Panc1 (cell line): ENCODE data around the gene PTCD2. TPM values are rescaled to one million over a fixed set of nuclear protein-coding genes. Genes with fewer than 3 reads are reported as not detected.
A peak's percentile ranks its signal among the peaks of the same experiment; 100 is the strongest.

Experiments used
- ATAC-seq: fragments of 200-7000 bp; cut with Tn5 transposase; 2 replicates; pipeline ENCODE4 v1.9.1; 2020; ENCODE audit warnings: mild to moderate bottlenecking, moderate library complexity
- Bru-seq: library from RNA; stranded (reverse); fragments of 400-500 nt; gene quantifications from one replicate; lab custom pipeline; 2021; lab: Mats Ljungman, UMichigan
- BruChase-seq, 2 experiments: library from RNA; stranded (reverse); fragments of 400-500 nt; gene quantifications; one replicate each; lab custom pipeline; 2021; lab: Mats Ljungman, UMichigan
- BruUV-seq: library from RNA; stranded (reverse); fragments of 400-500 nt; replicated peaks from 2 replicates; lab custom pipeline; 2021; lab: Mats Ljungman, UMichigan
- CTCF ChIA-PET: fragments of 300-600 bp; sonication (Branson Sonifier 250); formaldehyde crosslinking; loops from one replicate; lab custom pipeline; 2022; ENCODE audit warnings: antibody characterized with exemption; lab: Charles Lee
- POLR2A ChIA-PET: fragments of 300-600 bp; sonication (Branson Sonifier 250); formaldehyde crosslinking; loops from one replicate; lab custom pipeline; 2022; ENCODE audit warnings: antibody characterized with exemption; lab: Charles Lee
- DNase-seq: peaks from one replicate; pipeline ENCODE4 v3.0.0-alpha.2; 2010; ENCODE audit warnings: low read depth, low spot score
- H3K27ac ChIP-seq: 2 replicates; pipeline ENCODE4 v1.5.1; 2011; ENCODE audit warnings: mild to moderate bottlenecking, low read length, inconsistent platforms
- H3K27me3 ChIP-seq: fragments of 200-500 bp; sonication (Bioruptor generic); 2 replicates; pipeline ENCODE4 v1.6.0; 2014; ENCODE audit warnings: low read length, inconsistent platforms; ENCODE audit not compliant: control insufficient read depth, insufficient read depth
- H3K36me3 ChIP-seq: fragments of 200-500 bp; sonication (Bioruptor generic); 2 replicates; pipeline ENCODE4 v1.5.1; 2014; ENCODE audit warnings: inconsistent platforms, mild to moderate bottlenecking, low read length, moderate library complexity; ENCODE audit not compliant: control insufficient read depth, insufficient read depth
- H3K4me1 ChIP-seq: 2 replicates; pipeline ENCODE4 v1.5.1; 2011; ENCODE audit warnings: inconsistent platforms, mild to moderate bottlenecking, low read length, moderate library complexity; ENCODE audit not compliant: control insufficient read depth, insufficient read depth
- H3K4me3 ChIP-seq, 2 experiments: 2 replicates each; pipeline ENCODE4 v1.5.1; 2011 to 2012; ENCODE audit warnings: low read depth in 2 of 2, low read length in 2 of 2, mild to moderate bottlenecking in 2 of 2, inconsistent platforms in 1 of 2, moderate library complexity in 1 of 2
- H3K9me3 ChIP-seq: fragments of 200-500 bp; sonication (Bioruptor generic); 2 replicates; pipeline ENCODE4 v1.5.1; 2014; ENCODE audit warnings: low read depth, mild to moderate bottlenecking, inconsistent platforms, low read length, moderate library complexity; ENCODE audit not compliant: control insufficient read depth, insufficient read depth
- POLR2AphosphoS5 ChIP-seq: IDR thresholded peaks from 2 replicates; pipeline ENCODE4 v1.6.1; 2012; ENCODE audit warnings: mild to moderate bottlenecking, low read depth, low read length, moderate library complexity
- SIN3A ChIP-seq: IDR thresholded peaks from 2 replicates; pipeline ENCODE4 v1.6.1; 2012; ENCODE audit warnings: low read depth, mild to moderate bottlenecking, low read length, moderate library complexity, borderline replicate concordance; ENCODE audit not compliant: insufficient read depth
- TCF7L2 ChIP-seq: IDR thresholded peaks from 2 replicates; pipeline ENCODE4 v1.6.1; 2011; ENCODE audit warnings: mild to moderate bottlenecking, low read depth, low read length, inconsistent platforms
- in situ Hi-C: cut with HindIII; loops from 2 replicates; pipeline ENCODE4 v1.10.0; 2016; ENCODE audit warnings: low sequenced_read_pairs, low pct_unique_long_range_greater_than_20kb
- intact Hi-C: fragments of 100-400 bp; cut with micrococcal nuclease; formaldehyde crosslinking; loops from one replicate; pipeline ENCODE4 v1.10.0; 2022; ENCODE audit not compliant: unreplicated experiment
- long read RNA-seq: library from polyadenylated mRNA; unstranded; transcript quantifications from one replicate; pipeline ENCODE4 v2.0.0, GENCODE V29; 2021; ENCODE audit not compliant: unreplicated experiment
- polyA plus RNA-seq: library from polyadenylated mRNA; unstranded; fragments of >200 nt; gene quantifications from one replicate; pipeline ENCODE4 v1.2.1, GENCODE V29; 2012; ENCODE audit warnings: missing spikeins; ENCODE audit not compliant: insufficient read length
- total RNA-seq: library from RNA; stranded (reverse); gene quantifications from one replicate; pipeline ENCODE4 v1.2.1, GENCODE V29; 2021; ENCODE audit not compliant: unreplicated experiment
- TF ChIP-seq, protein P1 (sequence below), 2 experiments: IDR thresholded peaks; 2 replicates each; pipeline ENCODE4 v1.6.1; 2011 to 2012; ENCODE audit warnings: low read depth in 2 of 2, control low read depth in 1 of 2, low read length in 1 of 2, mild to moderate bottlenecking in 1 of 2, moderate library complexity in 1 of 2; ENCODE audit not compliant: insufficient read depth in 1 of 2
- TF ChIP-seq, protein P2 (sequence below): fragments of 450-650 bp; IDR thresholded peaks from 2 replicates; pipeline ENCODE4 v1.5.1; 2017; ENCODE audit warnings: mild to moderate bottlenecking

Gene PTCD2, protein sequence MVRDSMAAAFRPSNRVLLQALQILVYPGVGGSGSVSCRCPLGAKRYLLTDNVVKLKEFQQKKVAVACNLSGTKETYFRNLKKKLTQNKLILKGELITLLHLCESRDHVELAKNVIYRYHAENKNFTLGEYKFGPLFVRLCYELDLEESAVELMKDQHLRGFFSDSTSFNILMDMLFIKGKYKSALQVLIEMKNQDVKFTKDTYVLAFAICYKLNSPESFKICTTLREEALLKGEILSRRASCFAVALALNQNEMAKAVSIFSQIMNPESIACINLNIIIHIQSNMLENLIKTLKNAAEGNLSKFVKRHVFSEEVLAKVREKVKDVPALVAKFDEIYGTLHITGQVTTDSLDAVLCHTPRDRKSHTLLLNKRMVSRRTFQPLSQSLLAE
- total RNA-seq: 13.0 TPM
- polyA plus RNA-seq: 8.2 TPM
- percentile 67 among the genes with signal in this experiment for Bru-seq, nascent RNA
- BruChase-seq, experiment 1, labeled RNA remaining after a 2-hour chase: percentile 64 among the genes with signal in this experiment
- percentile 59 among the genes with signal in this experiment for BruChase-seq, experiment 2, labeled RNA remaining after a 6-hour chase
- long read RNA-seq, full-length matches to known transcripts: 21 of 29 reads
- long read RNA-seq, partial matches to known transcripts: 2 of 29 reads
- long read RNA-seq, other reads (novel, unspliced or antisense): 6 of 29 reads

DNA sequence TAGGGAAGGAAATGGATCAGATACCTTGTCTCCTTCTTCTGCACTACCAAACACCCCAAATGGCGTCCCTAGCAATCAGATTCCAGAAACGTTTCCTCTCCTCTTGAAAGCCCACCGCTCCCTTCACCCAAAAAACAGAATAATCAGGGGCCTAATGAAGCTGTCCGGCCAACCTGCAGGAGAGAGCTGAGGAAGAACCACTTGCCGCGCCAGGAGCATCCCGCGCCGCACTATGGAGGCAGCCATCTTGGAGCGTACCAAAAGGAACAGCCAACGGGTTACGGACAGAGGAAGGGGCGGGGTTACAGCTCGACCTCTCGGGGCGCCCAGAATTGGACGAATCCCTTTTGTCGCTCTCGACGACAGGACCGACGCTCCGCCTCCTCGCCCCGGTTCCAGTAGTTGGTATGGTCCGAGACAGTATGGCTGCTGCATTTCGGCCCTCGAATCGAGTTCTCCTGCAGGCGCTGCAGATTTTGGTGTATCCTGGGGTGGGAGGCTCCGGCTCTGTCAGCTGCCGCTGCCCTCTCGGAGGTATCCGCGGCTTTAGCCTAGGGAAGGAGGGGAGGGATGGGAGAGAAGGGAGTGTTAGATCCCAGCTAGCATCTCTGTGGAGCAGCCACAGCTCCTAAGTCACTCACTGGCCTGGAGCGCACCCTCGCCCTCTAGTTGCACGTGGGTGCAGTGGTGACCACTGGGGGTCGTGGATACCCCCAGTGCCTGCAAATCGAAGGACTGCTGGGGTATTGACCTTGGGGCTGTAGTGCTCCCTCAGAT is at the start of gene PTCD2, which contains the start of gene MRPS27:
Gene PTCD2, plus strand, starts transcription at position 398 of the 777 bp plus-strand sequence. Its CDS starts 10 bp downstream, at position 408.
Gene MRPS27, minus strand, starts transcription at position 265 of the 777 bp plus-strand sequence. Its CDS starts 19 bp downstream, at position 246.
- H3K27me3 ChIP-seq: no peaks in the 10 kb centered on the region
- CTCF ChIA-PET: interaction anchor here (0.5 to 1.3 kb wide), 2 partner anchors 12 to 818 kb away, joined by 3 to 5 read pairs; no protein-coding TSS in a partner anchor
- peak; percentile 98 for TF ChIP-seq POLR2AphosphoS5
- TF ChIP-seq, protein P1, sequence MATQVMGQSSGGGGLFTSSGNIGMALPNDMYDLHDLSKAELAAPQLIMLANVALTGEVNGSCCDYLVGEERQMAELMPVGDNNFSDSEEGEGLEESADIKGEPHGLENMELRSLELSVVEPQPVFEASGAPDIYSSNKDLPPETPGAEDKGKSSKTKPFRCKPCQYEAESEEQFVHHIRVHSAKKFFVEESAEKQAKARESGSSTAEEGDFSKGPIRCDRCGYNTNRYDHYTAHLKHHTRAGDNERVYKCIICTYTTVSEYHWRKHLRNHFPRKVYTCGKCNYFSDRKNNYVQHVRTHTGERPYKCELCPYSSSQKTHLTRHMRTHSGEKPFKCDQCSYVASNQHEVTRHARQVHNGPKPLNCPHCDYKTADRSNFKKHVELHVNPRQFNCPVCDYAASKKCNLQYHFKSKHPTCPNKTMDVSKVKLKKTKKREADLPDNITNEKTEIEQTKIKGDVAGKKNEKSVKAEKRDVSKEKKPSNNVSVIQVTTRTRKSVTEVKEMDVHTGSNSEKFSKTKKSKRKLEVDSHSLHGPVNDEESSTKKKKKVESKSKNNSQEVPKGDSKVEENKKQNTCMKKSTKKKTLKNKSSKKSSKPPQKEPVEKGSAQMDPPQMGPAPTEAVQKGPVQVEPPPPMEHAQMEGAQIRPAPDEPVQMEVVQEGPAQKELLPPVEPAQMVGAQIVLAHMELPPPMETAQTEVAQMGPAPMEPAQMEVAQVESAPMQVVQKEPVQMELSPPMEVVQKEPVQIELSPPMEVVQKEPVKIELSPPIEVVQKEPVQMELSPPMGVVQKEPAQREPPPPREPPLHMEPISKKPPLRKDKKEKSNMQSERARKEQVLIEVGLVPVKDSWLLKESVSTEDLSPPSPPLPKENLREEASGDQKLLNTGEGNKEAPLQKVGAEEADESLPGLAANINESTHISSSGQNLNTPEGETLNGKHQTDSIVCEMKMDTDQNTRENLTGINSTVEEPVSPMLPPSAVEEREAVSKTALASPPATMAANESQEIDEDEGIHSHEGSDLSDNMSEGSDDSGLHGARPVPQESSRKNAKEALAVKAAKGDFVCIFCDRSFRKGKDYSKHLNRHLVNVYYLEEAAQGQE (IDR thresholded peaks at IDR 0.05; ENCODE audit: insufficient read depth in 1 of 2, low read depth in 2 of 2, low read length in 1 of 2): 0 out of 4 replicates have a peak, but pooled peaks of 1 of the 2 experiments have one; percentile 15
- TF ChIP-seq TCF7L2: no peak; the same call in 1 of the 2 replicates
- peak; percentile 82 for TF ChIP-seq SIN3A
- POLR2A ChIA-PET: interaction anchor here (0.5 to 0.7 kb wide), 2 partner anchors 11 to 659 kb away, joined by 3 to 9 read pairs; no protein-coding TSS in a partner anchor
- peak within 1 kb of the TSS; percentile 97 for H3K27ac ChIP-seq
- ATAC-seq (peak; percentile 100), DNase-seq (peak; percentile 90)
- in situ Hi-C loops (no loop called here), intact Hi-C loops (no loop called here)
- H3K4me1 ChIP-seq: peaks cover 13% of the 10 kb centered on the region; the same call in 1 of the 2 replicates
- no TSS peak for BruUV-seq
- H3K36me3 ChIP-seq: peaks cover 2% of the 10 kb centered on the region; the same call in 1 of the 2 replicates
- H3K9me3 ChIP-seq: no peaks in the 10 kb centered on the region
- H3K4me3 ChIP-seq: peak within 1 kb of the TSS; percentile 97 to 99

- no TSS peak for BruUV-seq
- H3K4me3 ChIP-seq: no peak overlapping the region
- no peaks in the 10 kb centered on the region for H3K27me3 ChIP-seq
- H3K9me3 ChIP-seq: no peaks in the 10 kb centered on the region
- ChIA-PET CTCF (no interaction called here), POLR2A (no interaction called here)
- H3K4me1 ChIP-seq: no peaks in the 10 kb centered on the region; the same call in 1 of the 2 replicates
- H3K36me3 ChIP-seq: peaks cover 2% of the 10 kb centered on the region; the same call in 1 of the 2 replicates
- H3K27ac ChIP-seq: no peak overlapping the region
- intact Hi-C loops: loop anchor here (10.0 kb wide), 1 partner anchor 137 kb away; no protein-coding TSS in a partner anchor
- ATAC-seq: no peak
- in situ Hi-C loops: no loop called here
- no peak for DNase-seq
- TF ChIP-seq POLR2AphosphoS5 (no peak), TCF7L2 (no peak), SIN3A (no peak)
- TF ChIP-seq, protein P1 (IDR thresholded peaks at IDR 0.05; ENCODE audit: insufficient read depth in 1 of 2, low read depth in 2 of 2, low read length in 1 of 2): no peak
- TF ChIP-seq, protein P2, sequence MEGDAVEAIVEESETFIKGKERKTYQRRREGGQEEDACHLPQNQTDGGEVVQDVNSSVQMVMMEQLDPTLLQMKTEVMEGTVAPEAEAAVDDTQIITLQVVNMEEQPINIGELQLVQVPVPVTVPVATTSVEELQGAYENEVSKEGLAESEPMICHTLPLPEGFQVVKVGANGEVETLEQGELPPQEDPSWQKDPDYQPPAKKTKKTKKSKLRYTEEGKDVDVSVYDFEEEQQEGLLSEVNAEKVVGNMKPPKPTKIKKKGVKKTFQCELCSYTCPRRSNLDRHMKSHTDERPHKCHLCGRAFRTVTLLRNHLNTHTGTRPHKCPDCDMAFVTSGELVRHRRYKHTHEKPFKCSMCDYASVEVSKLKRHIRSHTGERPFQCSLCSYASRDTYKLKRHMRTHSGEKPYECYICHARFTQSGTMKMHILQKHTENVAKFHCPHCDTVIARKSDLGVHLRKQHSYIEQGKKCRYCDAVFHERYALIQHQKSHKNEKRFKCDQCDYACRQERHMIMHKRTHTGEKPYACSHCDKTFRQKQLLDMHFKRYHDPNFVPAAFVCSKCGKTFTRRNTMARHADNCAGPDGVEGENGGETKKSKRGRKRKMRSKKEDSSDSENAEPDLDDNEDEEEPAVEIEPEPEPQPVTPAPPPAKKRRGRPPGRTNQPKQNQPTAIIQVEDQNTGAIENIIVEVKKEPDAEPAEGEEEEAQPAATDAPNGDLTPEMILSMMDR: no peak
Observed at GRCh38 chr5:72271702-72272101, 48.5 kb upstream of the PTCD2 start.
